Natural killer cell treated with Interleukin-12 subunit alpha and Interleukin-12 subunit beta and Interleukin-15 and Interleukin-18, amount 100 ng/mL, for 72 hours (primary cell): Measurements from ENCODE around the gene PARM1. TPM values are rescaled to one million over a fixed set of nuclear protein-coding genes. Genes with fewer than 3 reads are reported as not detected.

Experiments
- ATAC-seq, 2 donors: fragments of 150-1000 bp; cut with Tn5 transposase in 1 of 2; sonication (Bioruptor Pico), chemical (Tn5 transposase) in 1 of 2; 2 replicates each; pipeline ENCODE4 v1.10.0; 2021
- DNase-seq: peaks from one replicate; pipeline ENCODE4 v3.0.0; 2022; ENCODE audit warnings: low spot score
- H3K27ac Mint-ChIP-seq, 2 donors: 1 replicate in 1 of 2; 2 replicates in 1 of 2; pipeline ENCODE4 v1.8.0; 2022; ENCODE audit warnings: mixed read lengths in 2 of 2, mild to moderate bottlenecking in 1 of 2, moderate library complexity in 1 of 2
- H3K27me3 Mint-ChIP-seq, 2 donors: 1 replicate in 1 of 2; 2 replicates in 1 of 2; pipeline ENCODE4 v1.8.0; 2022; ENCODE audit warnings: mixed read lengths in 2 of 2
- H3K36me3 Mint-ChIP-seq: one replicate; pipeline ENCODE4 v1.8.0; 2022; ENCODE audit warnings: mixed read lengths
- H3K4me1 Mint-ChIP-seq, 2 donors: 1 replicate in 1 of 2; 2 replicates in 1 of 2; pipeline ENCODE4 v1.8.0; 2022; ENCODE audit warnings: low read depth in 2 of 2, mixed read lengths in 2 of 2, mild to moderate bottlenecking in 1 of 2
- H3K4me3 Mint-ChIP-seq: one replicate; pipeline ENCODE4 v1.8.0; 2022; ENCODE audit warnings: mixed read lengths
- H3K9me3 Mint-ChIP-seq: 2 replicates; pipeline ENCODE4 v1.8.0; 2022; ENCODE audit warnings: mixed read lengths
- total RNA-seq, 2 donors: library from RNA; stranded (reverse); gene quantifications; one replicate each; pipeline ENCODE4 v1.2.3, GENCODE V29; 2022

PARM1 gene
- total RNA-seq, 2 donors from 2014 or later: 0.39 TPM; not detected in 1

DNA sequence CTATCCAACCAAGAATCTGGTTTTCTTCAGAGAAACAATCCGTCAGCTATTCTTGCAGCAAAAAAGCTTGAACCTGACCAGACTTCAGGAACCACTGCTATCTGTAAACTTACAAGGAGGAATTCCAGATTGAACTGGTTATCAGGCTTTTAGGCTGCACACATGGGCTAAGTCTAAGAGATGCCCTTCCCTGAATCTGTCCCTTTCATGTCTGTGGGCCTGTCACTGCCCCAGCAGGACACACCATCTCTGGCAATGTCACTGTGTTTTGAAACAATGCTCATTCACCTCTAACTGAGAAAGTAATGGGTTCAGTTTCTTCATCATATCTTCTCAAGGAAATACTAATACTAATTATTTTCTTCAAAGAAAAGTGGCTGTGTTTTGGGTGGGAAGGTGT lies 72.8 kb downstream of the PARM1 start:
- H3K36me3 Mint-ChIP-seq: no peaks in the 10 kb centered on the region
- no peak overlapping the region for H3K27ac Mint-ChIP-seq
- no peaks in the 10 kb centered on the region for H3K4me1 Mint-ChIP-seq
- no peak overlapping the region for H3K4me3 Mint-ChIP-seq
- DNase-seq (no peak), ATAC-seq (no peak)
- no peaks in the 10 kb centered on the region for H3K27me3 Mint-ChIP-seq
- peaks cover 11% of the 10 kb centered on the region for H3K9me3 Mint-ChIP-seq

- Mint-ChIP-seq H3K36me3 (no peaks in the 10 kb centered on the region), H3K4me1 (no peaks in the 10 kb centered on the region), H3K27me3 (no peaks in the 10 kb centered on the region), H3K9me3 (peaks cover 16% of the 10 kb centered on the region), H3K4me3 (no peak overlapping the region), H3K27ac (no peak overlapping the region)
- no peak for ATAC-seq
- DNase-seq: no peak
Observed at GRCh38 chr4:75007891-75008290, 75.0 kb downstream of the PARM1 start.

DNA sequence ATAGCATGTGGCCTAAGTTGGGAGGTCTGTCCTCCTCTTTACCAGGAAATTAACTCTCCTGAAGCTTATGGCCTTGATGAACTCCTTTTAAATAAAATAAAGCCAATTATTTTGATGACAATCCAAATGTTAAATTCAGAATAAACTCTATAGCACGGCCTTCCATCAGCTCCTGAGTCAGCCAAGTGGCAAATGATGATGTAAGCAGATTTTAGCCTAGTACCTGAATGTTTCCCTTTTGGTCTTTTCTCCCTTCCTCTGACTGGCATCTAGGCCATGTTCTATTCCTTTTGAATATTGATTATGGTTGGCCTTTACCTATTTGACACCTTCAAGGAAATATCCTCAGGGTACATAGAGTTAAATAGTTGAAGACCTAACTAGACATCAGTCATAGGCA lies 76.2 kb downstream of the PARM1 start:
- DNase-seq: no peak
- Mint-ChIP-seq H3K27me3 (no peaks in the 10 kb centered on the region), H3K9me3 (peaks cover 18% of the 10 kb centered on the region), H3K4me3 (no peak overlapping the region), H3K4me1 (no peaks in the 10 kb centered on the region), H3K36me3 (no peaks in the 10 kb centered on the region), H3K27ac (no peak overlapping the region)
- no peak for ATAC-seq

DNA sequence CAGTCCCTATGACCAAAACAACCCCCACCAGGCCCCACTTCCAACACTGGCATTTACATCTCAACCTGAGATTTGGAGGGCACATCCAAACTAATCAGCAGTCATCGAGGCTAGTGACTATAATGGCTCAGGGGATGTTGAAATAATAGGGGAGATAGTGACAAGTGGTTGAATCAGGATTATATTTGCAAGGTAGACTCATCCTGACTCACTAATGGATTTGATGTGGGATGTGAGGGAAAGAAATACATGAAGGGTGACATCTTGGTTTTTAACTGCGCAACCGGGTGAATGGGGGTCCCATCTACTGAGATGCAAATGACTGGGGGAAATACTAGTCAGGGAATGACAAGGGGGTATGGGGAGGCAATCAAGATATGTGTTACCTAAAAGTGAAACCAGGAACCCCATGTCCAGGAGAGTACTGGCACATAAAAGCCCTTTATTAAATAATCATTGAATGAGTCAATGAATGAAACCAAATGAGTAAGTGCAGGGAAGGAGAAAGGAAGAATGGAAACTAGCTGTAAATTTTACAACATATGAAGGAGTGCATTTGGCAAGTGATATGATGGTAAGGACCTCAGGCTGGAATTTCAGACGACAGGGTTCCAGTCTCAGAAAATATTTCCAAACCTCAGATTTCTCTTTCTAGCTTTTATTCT lies 78.3 kb downstream of the PARM1 start:
- Mint-ChIP-seq H3K9me3 (peaks cover 17% of the 10 kb centered on the region), H3K36me3 (no peaks in the 10 kb centered on the region)

GRCh38 chr4:75015627-75016026 lies 82.7 kb downstream of the PARM1 start:
- Mint-ChIP-seq H3K9me3 (peaks cover 11% of the 10 kb centered on the region), H3K36me3 (no peaks in the 10 kb centered on the region), H3K27ac (no peak overlapping the region), H3K4me1 (no peaks in the 10 kb centered on the region), H3K4me3 (no peak overlapping the region), H3K27me3 (no peaks in the 10 kb centered on the region)
- DNase-seq (no peak), ATAC-seq (no peak)

More for the DNA sequence above, 78.3 kb downstream of the PARM1 start:
- Mint-ChIP-seq H3K27ac (no peak overlapping the region), H3K27me3 (no peaks in the 10 kb centered on the region), H3K4me3 (no peak overlapping the region), H3K4me1 (no peaks in the 10 kb centered on the region)
- DNase-seq (no peak), ATAC-seq (no peak)

DNA sequence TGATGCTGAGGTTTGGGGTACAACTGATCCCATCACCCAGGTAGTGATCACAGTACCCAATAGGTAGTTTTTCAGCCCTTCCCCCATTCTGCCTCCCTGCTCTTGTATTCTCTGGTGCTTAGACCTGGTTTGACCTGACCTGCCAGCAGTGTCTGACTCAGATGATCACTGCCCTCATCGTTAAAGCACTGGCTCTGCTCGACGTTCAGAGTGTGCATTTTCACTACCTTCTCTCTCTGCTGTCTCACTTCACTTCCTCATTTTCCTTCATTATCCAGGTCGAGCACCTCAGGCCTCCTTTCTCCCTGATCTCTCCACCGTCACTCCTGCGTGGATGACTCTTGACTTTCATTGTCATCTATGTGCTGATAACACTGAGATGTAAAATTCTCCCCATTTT lies 83.6 kb downstream of the PARM1 start:
- Mint-ChIP-seq H3K36me3 (no peaks in the 10 kb centered on the region), H3K4me3 (no peak overlapping the region), H3K4me1 (no peaks in the 10 kb centered on the region), H3K27me3 (no peaks in the 10 kb centered on the region), H3K9me3 (peaks cover 6% of the 10 kb centered on the region), H3K27ac (no peak overlapping the region)
- DNase-seq (no peak), ATAC-seq (no peak)

GRCh38 chr4:75018811-75019479 lies 86.0 kb downstream of the PARM1 start:
- DNase-seq (no peak), ATAC-seq (no peak)
- Mint-ChIP-seq H3K27ac (no peak overlapping the region), H3K36me3 (no peaks in the 10 kb centered on the region), H3K27me3 (no peaks in the 10 kb centered on the region), H3K9me3 (peaks cover 3% of the 10 kb centered on the region), H3K4me1 (no peaks in the 10 kb centered on the region), H3K4me3 (no peak overlapping the region)

DNA sequence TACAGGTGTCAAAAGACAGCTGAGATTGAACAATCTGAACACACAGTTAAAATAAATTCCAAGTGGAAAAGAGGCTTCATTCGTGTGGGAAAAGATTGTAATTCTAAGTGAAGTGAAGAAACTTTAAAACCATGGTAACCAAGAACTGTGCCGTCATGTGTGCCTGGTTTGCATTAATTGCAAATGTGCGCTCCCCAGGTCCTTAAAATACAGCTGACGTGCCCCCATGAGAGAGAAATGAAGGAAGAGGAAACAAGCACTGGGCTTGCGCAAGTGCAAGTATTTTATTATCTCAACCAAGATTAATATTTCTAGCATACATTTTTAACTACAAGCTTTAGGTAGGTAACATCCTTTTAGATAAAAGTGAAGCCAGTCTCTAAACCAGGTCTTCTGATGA lies 92.5 kb downstream of the PARM1 start:
- no peaks in the 10 kb centered on the region for H3K36me3 Mint-ChIP-seq
- H3K9me3 Mint-ChIP-seq: peaks cover 6% of the 10 kb centered on the region
- no peak overlapping the region for H3K27ac Mint-ChIP-seq
- H3K4me3 Mint-ChIP-seq: no peak overlapping the region
- DNase-seq (no peak), ATAC-seq (no peak)
- no peaks in the 10 kb centered on the region for H3K4me1 Mint-ChIP-seq
- no peaks in the 10 kb centered on the region for H3K27me3 Mint-ChIP-seq

- no peaks in the 10 kb centered on the region for H3K27me3 Mint-ChIP-seq
- H3K9me3 Mint-ChIP-seq: peaks cover 6% of the 10 kb centered on the region
- DNase-seq (no peak), ATAC-seq (no peak)
- no peaks in the 10 kb centered on the region for H3K4me1 Mint-ChIP-seq
- no peak overlapping the region for H3K27ac Mint-ChIP-seq
- H3K36me3 Mint-ChIP-seq: no peaks in the 10 kb centered on the region
- H3K4me3 Mint-ChIP-seq: no peak overlapping the region
Observed at GRCh38 chr4:75028196-75028854, 95.4 kb downstream of the PARM1 start.

DNA sequence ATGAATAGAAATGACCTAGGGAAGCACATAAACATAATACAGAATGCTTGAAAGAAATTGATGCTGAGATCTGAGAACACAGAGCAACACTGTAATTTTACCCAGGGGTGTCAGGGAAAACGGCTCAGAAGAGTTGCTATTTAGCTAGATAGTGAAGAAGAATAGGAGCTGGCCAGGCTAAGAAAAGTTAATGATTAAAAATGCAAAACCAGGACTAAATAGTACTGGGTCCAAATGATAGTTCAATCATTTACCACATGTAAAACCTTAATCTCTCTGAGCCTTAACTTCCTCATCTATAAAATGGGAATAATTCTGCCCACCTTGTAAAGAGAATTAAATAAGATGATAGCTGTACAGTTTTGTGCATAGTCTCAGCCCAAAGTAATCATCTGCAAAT lies 97.1 kb downstream of the PARM1 start:
- Mint-ChIP-seq H3K9me3 (peaks cover 9% of the 10 kb centered on the region), H3K4me3 (no peak overlapping the region), H3K4me1 (no peaks in the 10 kb centered on the region), H3K27me3 (no peaks in the 10 kb centered on the region), H3K36me3 (no peaks in the 10 kb centered on the region), H3K27ac (no peak overlapping the region)
- no peak for ATAC-seq
- DNase-seq: no peak

DNA sequence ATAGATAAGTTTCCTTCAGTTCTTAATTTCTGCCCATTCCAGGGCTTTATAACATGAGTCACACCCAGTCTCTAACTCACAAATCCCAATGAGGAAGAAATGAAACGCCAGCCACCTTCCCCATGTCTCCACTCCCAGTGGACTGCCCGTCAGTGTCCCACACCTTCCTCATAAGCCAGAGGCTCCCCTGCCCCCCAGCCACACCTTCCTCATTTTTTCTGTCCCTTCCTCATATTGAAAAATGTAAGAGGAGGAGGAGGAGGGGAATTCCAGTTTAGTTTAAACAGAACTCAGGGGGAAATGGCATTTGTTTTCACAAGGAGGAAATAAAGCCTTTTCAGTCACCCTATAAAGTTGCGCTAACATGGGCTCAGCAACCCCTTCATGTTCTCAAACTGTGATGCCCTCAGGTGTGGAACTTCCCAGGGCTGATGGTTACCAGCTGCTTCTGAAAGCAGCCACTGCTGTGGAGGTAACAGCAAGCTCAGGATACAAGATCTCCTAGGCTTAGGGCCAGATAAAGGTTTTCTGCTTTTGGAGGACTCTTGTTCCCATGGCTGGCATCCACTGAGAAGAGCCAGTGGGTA lies 97.8 kb downstream of the PARM1 start:
- Mint-ChIP-seq H3K9me3 (peaks cover 9% of the 10 kb centered on the region), H3K27ac (no peak overlapping the region), H3K36me3 (no peaks in the 10 kb centered on the region), H3K4me1 (no peaks in the 10 kb centered on the region), H3K27me3 (no peaks in the 10 kb centered on the region), H3K4me3 (no peak overlapping the region)
- DNase-seq: no peak
- ATAC-seq: no peak

DNA sequence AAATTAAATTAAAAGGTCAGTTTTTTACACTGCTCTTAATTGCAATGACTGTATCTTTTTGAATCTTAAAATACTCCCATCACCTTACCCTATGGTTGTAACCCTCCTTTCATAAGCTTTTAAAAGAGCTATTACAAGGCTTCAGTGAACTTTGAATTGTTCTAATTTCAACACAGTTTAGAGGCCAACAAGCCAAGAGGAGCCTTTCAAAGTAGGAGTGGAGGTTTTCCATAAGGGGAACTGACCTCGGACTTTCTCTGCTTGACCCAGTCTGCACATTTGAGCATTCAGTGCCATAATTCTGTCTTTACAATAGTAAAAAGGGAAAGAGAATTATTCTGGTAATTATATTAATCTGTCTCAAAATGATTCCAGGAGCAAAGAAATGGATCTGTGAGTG lies 98.9 kb downstream of the PARM1 start:
- Mint-ChIP-seq H3K4me3 (no peak overlapping the region), H3K36me3 (no peaks in the 10 kb centered on the region), H3K9me3 (peaks cover 9% of the 10 kb centered on the region), H3K27ac (no peak overlapping the region), H3K4me1 (no peaks in the 10 kb centered on the region), H3K27me3 (no peaks in the 10 kb centered on the region)
- no peak for DNase-seq
- no peak for ATAC-seq

DNA sequence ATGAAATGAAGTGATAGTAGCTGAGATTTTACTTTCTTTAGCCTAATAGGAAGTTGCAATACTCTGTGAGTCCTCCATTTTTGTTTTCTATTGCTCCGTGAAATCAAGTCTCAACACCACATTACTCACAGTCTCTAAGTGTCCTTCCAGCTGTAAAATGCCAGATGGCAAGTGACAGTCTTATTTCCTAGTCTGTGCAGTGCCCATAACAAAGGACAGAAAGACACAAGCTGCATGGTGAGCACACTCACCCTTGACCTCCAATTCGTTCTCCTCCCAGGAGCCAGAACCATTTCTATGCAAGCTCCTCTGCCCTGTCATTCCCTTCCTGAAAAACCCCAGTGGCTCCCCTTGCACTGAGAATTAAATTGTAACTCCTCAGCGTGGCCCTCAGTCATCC lies 101.6 kb downstream of the PARM1 start:
- Mint-ChIP-seq H3K4me3 (no peak overlapping the region), H3K27me3 (no peaks in the 10 kb centered on the region), H3K27ac (no peak overlapping the region), H3K36me3 (no peaks in the 10 kb centered on the region), H3K4me1 (no peaks in the 10 kb centered on the region), H3K9me3 (peaks cover 4% of the 10 kb centered on the region)
- ATAC-seq: no peak
- no peak for DNase-seq

DNA sequence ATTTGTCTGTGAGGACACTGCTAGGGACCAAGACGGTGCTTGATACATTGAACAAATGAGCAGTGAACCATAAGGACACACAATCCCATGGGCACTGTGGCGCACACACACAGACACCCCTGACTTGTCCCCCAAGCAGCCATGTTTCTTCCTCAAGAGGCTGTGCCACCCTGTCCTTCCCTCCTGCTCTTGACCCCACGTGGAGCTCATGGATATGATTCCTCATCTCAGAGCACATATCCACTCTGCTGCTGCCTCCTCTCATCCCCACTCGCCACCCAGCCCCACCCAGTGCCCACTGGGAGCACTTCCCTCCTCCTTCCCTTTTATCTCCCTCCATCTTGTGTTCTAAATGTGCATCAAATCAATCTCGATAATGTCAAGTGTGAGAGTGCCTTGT lies 102.4 kb downstream of the PARM1 start:
- Mint-ChIP-seq H3K27me3 (no peaks in the 10 kb centered on the region), H3K9me3 (peaks cover 8% of the 10 kb centered on the region), H3K27ac (no peak overlapping the region), H3K4me1 (no peaks in the 10 kb centered on the region), H3K36me3 (no peaks in the 10 kb centered on the region), H3K4me3 (no peak overlapping the region)
- DNase-seq (no peak), ATAC-seq (peak in 1 of 2 donors; percentile 27)
